ENCODE measurements around the gene GSTM1.

The GSTM1 gene

GRCh38 chr1:109649491-109649914 lies 38.1 kb upstream of the GSTM1 start:
- Histone ChIP-seq H3K9me3 (ENCODE audit: insufficient read depth, low read depth, low read length) (no peaks in the 10 kb centered on the region), H3K36me3 (ENCODE audit: insufficient read depth, low read length) (no peaks in the 10 kb centered on the region), H2AFZ (ENCODE audit: low read length) (peak overlapping the region; percentile 86), H3K4me1 (ENCODE audit: insufficient read depth, low read length, poor library complexity, severe bottlenecking) (peaks cover 3% of the 10 kb centered on the region), H3K9ac (ENCODE audit: low read depth, low read length, poor library complexity, severe bottlenecking) (no peak overlapping the region), H3K4me2 (ENCODE audit: low read depth, low read length, poor library complexity, severe bottlenecking) (peak overlapping the region; percentile 35), H3K79me2 (ENCODE audit: insufficient read depth, low read length) (no peaks in the 10 kb centered on the region), H3K4me3 (ENCODE audit: low read length, poor library complexity, severe bottlenecking) (peak overlapping the region; percentile 40), H4K20me1 (ENCODE audit: insufficient read depth, low read length, poor library complexity, severe bottlenecking) (no peaks in the 10 kb centered on the region), H3K9me2 (replicated peaks; ENCODE audit: low read depth, low read length) (no peaks in the 10 kb centered on the region), H3K27me3 (ENCODE audit: insufficient read depth, low read length, poor library complexity, severe bottlenecking) (no peaks in the 10 kb centered on the region), H3F3A (ENCODE audit: low read depth) (no peaks in the 10 kb centered on the region)
- TF ChIP-seq CTCF (conservative IDR thresholded peaks at IDR 0.05; ENCODE audit: low read length) (peak; percentile 62), EZH2phosphoT487 (IDR thresholded peaks at IDR 0.05; ENCODE audit: borderline replicate concordance) (no peak)

GRCh38 chr1:109650609-109651008 lies 37.0 kb upstream of the GSTM1 start:
- H3F3A ChIP-seq (ENCODE audit: low read depth): no peaks in the 10 kb centered on the region
- H3K36me3 ChIP-seq (ENCODE audit: insufficient read depth, low read length): no peaks in the 10 kb centered on the region
- H3K4me1 ChIP-seq (ENCODE audit: insufficient read depth, low read length, poor library complexity, severe bottlenecking): peaks cover 3% of the 10 kb centered on the region
- no peak overlapping the region for H3K9ac ChIP-seq (ENCODE audit: low read depth, low read length, poor library complexity, severe bottlenecking)
- no peak overlapping the region for H2AFZ ChIP-seq (ENCODE audit: low read length)
- no peaks in the 10 kb centered on the region for H3K27me3 ChIP-seq (ENCODE audit: insufficient read depth, low read length, poor library complexity, severe bottlenecking)
- no peak overlapping the region for H3K4me3 ChIP-seq (ENCODE audit: low read length, poor library complexity, severe bottlenecking)
- TF ChIP-seq EZH2phosphoT487 (IDR thresholded peaks at IDR 0.05; ENCODE audit: borderline replicate concordance): no peak
- no peak for TF ChIP-seq CTCF (conservative IDR thresholded peaks at IDR 0.05; ENCODE audit: low read length)
- H3K79me2 ChIP-seq (ENCODE audit: insufficient read depth, low read length): no peaks in the 10 kb centered on the region
- H4K20me1 ChIP-seq (ENCODE audit: insufficient read depth, low read length, poor library complexity, severe bottlenecking): no peaks in the 10 kb centered on the region
- H3K9me2 ChIP-seq (replicated peaks; ENCODE audit: low read depth, low read length): no peaks in the 10 kb centered on the region
- H3K9me3 ChIP-seq (ENCODE audit: insufficient read depth, low read depth, low read length): no peaks in the 10 kb centered on the region
- no peak overlapping the region for H3K4me2 ChIP-seq (ENCODE audit: low read depth, low read length, poor library complexity, severe bottlenecking)

GRCh38 chr1:109652402-109652801 lies 35.2 kb upstream of the GSTM1 start:
- no peaks in the 10 kb centered on the region for H3F3A ChIP-seq (ENCODE audit: low read depth)
- H3K4me2 ChIP-seq (ENCODE audit: low read depth, low read length, poor library complexity, severe bottlenecking): no peak overlapping the region
- H3K36me3 ChIP-seq (ENCODE audit: insufficient read depth, low read length): no peaks in the 10 kb centered on the region
- peaks cover 3% of the 10 kb centered on the region for H3K4me1 ChIP-seq (ENCODE audit: insufficient read depth, low read length, poor library complexity, severe bottlenecking)
- H4K20me1 ChIP-seq (ENCODE audit: insufficient read depth, low read length, poor library complexity, severe bottlenecking): no peaks in the 10 kb centered on the region
- no peak overlapping the region for H3K9ac ChIP-seq (ENCODE audit: low read depth, low read length, poor library complexity, severe bottlenecking)
- H2AFZ ChIP-seq (ENCODE audit: low read length): no peak overlapping the region
- no peak overlapping the region for H3K4me3 ChIP-seq (ENCODE audit: low read length, poor library complexity, severe bottlenecking)
- no peaks in the 10 kb centered on the region for H3K79me2 ChIP-seq (ENCODE audit: insufficient read depth, low read length)
- no peaks in the 10 kb centered on the region for H3K9me3 ChIP-seq (ENCODE audit: insufficient read depth, low read depth, low read length)
- H3K9me2 ChIP-seq (replicated peaks; ENCODE audit: low read depth, low read length): no peaks in the 10 kb centered on the region
- no peak for TF ChIP-seq EZH2phosphoT487 (IDR thresholded peaks at IDR 0.05; ENCODE audit: borderline replicate concordance)
- no peak for TF ChIP-seq CTCF (conservative IDR thresholded peaks at IDR 0.05; ENCODE audit: low read length)
- H3K27me3 ChIP-seq (ENCODE audit: insufficient read depth, low read length, poor library complexity, severe bottlenecking): no peaks in the 10 kb centered on the region
